ENCODE data around the gene SHISA7.
A peak's percentile ranks its signal among the peaks of the same experiment; 100 is the strongest.
"Not testable (repeated sequence)": the region's sequence is repeated elsewhere in the genome, so short reads cannot be mapped to it uniquely, and the experiment has no call there.

Gene SHISA7

GRCh38 chr19:55446060-55446459 lies 3.0 kb upstream of the SHISA7 start:
- DNase-seq (ENCODE audit: low spot score), result no peak

- no peak for DNase-seq (ENCODE audit: low spot score)
Measured at GRCh38 chr19:55444646-55445045, 1.5 kb upstream of the SHISA7 start.

GRCh38 chr19:55443824-55444480 lies 852 bp upstream of the SHISA7 start:
- no peak for DNase-seq (ENCODE audit: low spot score)

- no peak for DNase-seq (ENCODE audit: low spot score)
Measured at GRCh38 chr19:55442372-55442961, 633 bp downstream of the SHISA7 start.

- DNase-seq (ENCODE audit: low spot score), result no peak
Measured at GRCh38 chr19:55441692-55442321, 1.3 kb downstream of the SHISA7 start.

- DNase-seq (ENCODE audit: low spot score), result no peak
Measured at GRCh38 chr19:55441319-55441691, 1.8 kb downstream of the SHISA7 start.

GRCh38 chr19:55440411-55441105 lies 2.5 kb downstream of the SHISA7 start:
- no peak for DNase-seq (ENCODE audit: low spot score)

GRCh38 chr19:55439052-55439451 lies 4.0 kb downstream of the SHISA7 start:
- DNase-seq (ENCODE audit: low spot score), result no peak

GRCh38 chr19:55437410-55437809 lies 5.7 kb downstream of the SHISA7 start:
- DNase-seq (ENCODE audit: low spot score), result peak; percentile 68

GRCh38 chr19:55436847-55437246 lies 6.3 kb downstream of the SHISA7 start:
- DNase-seq (ENCODE audit: low spot score), result no peak

- no peak for DNase-seq (ENCODE audit: low spot score)
Measured at GRCh38 chr19:55435020-55435419, 8.1 kb downstream of the SHISA7 start.

- DNase-seq (ENCODE audit: low spot score), result no peak
Measured at GRCh38 chr19:55434356-55434919, 8.7 kb downstream of the SHISA7 start.

GRCh38 chr19:55433292-55433691 lies 9.8 kb downstream of the SHISA7 start:
- DNase-seq (ENCODE audit: low spot score), result no peak

GRCh38 chr19:55432241-55432959 lies 10.7 kb downstream of the SHISA7 start:
- no peak for DNase-seq (ENCODE audit: low spot score)

GRCh38 chr19:55431183-55431582 lies 11.9 kb downstream of the SHISA7 start:
- no peak for DNase-seq (ENCODE audit: low spot score)

GRCh38 chr19:55426042-55426441 lies 17.1 kb downstream of the SHISA7 start:
- no peak for DNase-seq (ENCODE audit: low spot score)

- DNase-seq (ENCODE audit: low spot score), result no peak
Measured at GRCh38 chr19:55424518-55424917, 18.6 kb downstream of the SHISA7 start.

- DNase-seq (ENCODE audit: low spot score), result no peak
Measured at GRCh38 chr19:55423225-55424005, 19.7 kb downstream of the SHISA7 start.

- not testable (repeated sequence) for DNase-seq (ENCODE audit: low spot score)
Measured at GRCh38 chr19:55421281-55421680, 21.8 kb downstream of the SHISA7 start.

GRCh38 chr19:55419624-55420236 lies 23.4 kb downstream of the SHISA7 start:
- no peak for DNase-seq (ENCODE audit: low spot score)

GRCh38 chr19:55419103-55419502 lies 24.0 kb downstream of the SHISA7 start:
- no peak for DNase-seq (ENCODE audit: low spot score)

All from LoVo (cell line).